Gastroesophageal sphincter (tissue), 4 donors: Measurements from ENCODE around the gene POSTN. TPM values are rescaled to one million over a fixed set of nuclear protein-coding genes. Genes with fewer than 3 reads are reported as not detected.

Source experiments
- ATAC-seq: fragments of 150-250 bp; one replicate; pipeline ENCODE4 v1.9.1; 2016; ENCODE audit warnings: mild to moderate bottlenecking, moderate library complexity
- H3K27ac ChIP-seq, 4 donors: fragments of 200-600 bp; sonication (generic) in 3 of 4; 1 replicate in 3 of 4; 2 replicates in 1 of 4; pipeline ENCODE4 v1.5.1; 2016 to 2019
- H3K27me3 ChIP-seq: fragments of 200-600 bp; sonication (generic); one replicate; pipeline ENCODE4 v1.5.1; 2019
- H3K36me3 ChIP-seq, 2 donors: fragments of 200-600 bp; sonication (generic); one replicate each; pipeline ENCODE4 v1.5.1; 2019; ENCODE audit warnings: control low read depth in 1 of 2
- H3K4me1 ChIP-seq, 3 donors: fragments of 200-600 bp; sonication (generic); 1 replicate in 2 of 3; 2 replicates in 1 of 3; pipeline ENCODE4 v1.5.1; 2016 to 2019; ENCODE audit warnings: control low read depth in 2 of 3
- H3K4me3 ChIP-seq, 2 donors: fragments of 200-600 bp; sonication (generic); one replicate each; pipeline ENCODE4 v1.5.1; 2019; ENCODE audit warnings: mild to moderate bottlenecking in 1 of 2, moderate library complexity in 1 of 2
- H3K9me3 ChIP-seq, 3 donors: fragments of 200-600 bp; sonication (generic); one replicate each; pipeline ENCODE4 v1.5.1; 2017 to 2019; ENCODE audit warnings: control low read depth in 2 of 3
- EP300 ChIP-seq: sonication (generic); formaldehyde crosslinking; IDR thresholded peaks from one replicate; pipeline ENCODE4 v1.6.1; 2017; ENCODE audit warnings: antibody characterized with exemption, mild to moderate bottlenecking
- POLR2A ChIP-seq, 2 donors: fragments of 450-650 bp; IDR thresholded peaks; one replicate each; pipeline ENCODE4 v1.6.1; 2017; ENCODE audit warnings: antibody characterized with exemption in 2 of 2, mild to moderate bottlenecking in 2 of 2, moderate library complexity in 1 of 2
- POLR2AphosphoS5 ChIP-seq: sonication (generic); formaldehyde crosslinking; IDR thresholded peaks from one replicate; pipeline ENCODE4 v1.6.1; 2017; ENCODE audit warnings: antibody characterized with exemption
- WGBS, 2 donors: methylation state at CpG; one replicate each; pipeline ENCODE4 v1.1.5; 2018; ENCODE audit warnings: low coverage in 1 of 2; 5-methylcytosine and 5-hydroxymethylcytosine counted together
- total RNA-seq, 4 donors: library from RNA; depleted of rRNA; stranded (reverse); fragments of >200 nt; gene quantifications; one replicate each; pipeline ENCODE4 v1.1.0, GENCODE V29; 2016
- TF ChIP-seq, protein P1 (sequence below), 4 experiments: fragments of 200-600 bp in 2 of 4; fragments of 450-650 bp in 2 of 4; sonication (generic) in 1 of 4; IDR thresholded peaks; one replicate each; pipeline ENCODE4 v1.5.1; 2017 to 2019; ENCODE audit warnings: antibody characterized with exemption in 4 of 4, mild to moderate bottlenecking in 2 of 4, moderate library complexity in 2 of 4

The POSTN gene, protein sequence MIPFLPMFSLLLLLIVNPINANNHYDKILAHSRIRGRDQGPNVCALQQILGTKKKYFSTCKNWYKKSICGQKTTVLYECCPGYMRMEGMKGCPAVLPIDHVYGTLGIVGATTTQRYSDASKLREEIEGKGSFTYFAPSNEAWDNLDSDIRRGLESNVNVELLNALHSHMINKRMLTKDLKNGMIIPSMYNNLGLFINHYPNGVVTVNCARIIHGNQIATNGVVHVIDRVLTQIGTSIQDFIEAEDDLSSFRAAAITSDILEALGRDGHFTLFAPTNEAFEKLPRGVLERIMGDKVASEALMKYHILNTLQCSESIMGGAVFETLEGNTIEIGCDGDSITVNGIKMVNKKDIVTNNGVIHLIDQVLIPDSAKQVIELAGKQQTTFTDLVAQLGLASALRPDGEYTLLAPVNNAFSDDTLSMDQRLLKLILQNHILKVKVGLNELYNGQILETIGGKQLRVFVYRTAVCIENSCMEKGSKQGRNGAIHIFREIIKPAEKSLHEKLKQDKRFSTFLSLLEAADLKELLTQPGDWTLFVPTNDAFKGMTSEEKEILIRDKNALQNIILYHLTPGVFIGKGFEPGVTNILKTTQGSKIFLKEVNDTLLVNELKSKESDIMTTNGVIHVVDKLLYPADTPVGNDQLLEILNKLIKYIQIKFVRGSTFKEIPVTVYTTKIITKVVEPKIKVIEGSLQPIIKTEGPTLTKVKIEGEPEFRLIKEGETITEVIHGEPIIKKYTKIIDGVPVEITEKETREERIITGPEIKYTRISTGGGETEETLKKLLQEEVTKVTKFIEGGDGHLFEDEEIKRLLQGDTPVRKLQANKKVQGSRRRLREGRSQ
- 100 to 1,000 TPM in 1 of 4 donors, 10 to 100 TPM in 3; 19.0 to 119 (median 55.2) TPM for total RNA-seq

DNA sequence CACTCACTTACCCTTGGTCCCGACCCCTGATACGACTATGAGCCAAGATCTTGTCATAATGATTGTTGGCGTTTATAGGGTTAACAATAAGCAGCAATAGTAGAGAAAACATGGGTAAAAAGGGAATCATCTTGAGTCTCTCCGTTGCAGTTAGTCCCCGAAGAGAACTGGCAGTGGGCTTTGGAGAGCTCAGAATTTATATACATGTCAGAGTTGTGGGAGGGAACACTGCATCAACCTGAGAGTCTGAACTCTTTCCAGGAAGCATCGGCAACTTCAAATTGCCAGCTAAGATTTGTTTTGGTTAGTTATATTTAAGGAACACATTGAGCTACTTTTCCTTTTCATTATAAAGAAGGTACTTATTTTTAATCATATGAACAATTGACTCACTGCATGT is at the start of gene POSTN:
TSS of gene POSTN (minus strand) at position 172 of the 400 bp plus-strand sequence. CDS start at position 130, 42 bp downstream.
- no peaks in the 10 kb centered on the region for H3K9me3 ChIP-seq
- ATAC-seq: no peak
- H3K27me3 ChIP-seq: no peaks in the 10 kb centered on the region
- no peaks in the 10 kb centered on the region for H3K36me3 ChIP-seq
- peaks cover 0 to 24% (median 0%) of the 10 kb centered on the region in 3 donors for H3K4me1 ChIP-seq
- peak within 1 kb of the TSS in 1 of 2 donors; percentile 36 for H3K4me3 ChIP-seq
- WGBS, 2 donors: 11 to 21% methylated on average over 6 of the region's 6 CpGs
- no peak within 1 kb of the TSS for H3K27ac ChIP-seq
- TF ChIP-seq POLR2AphosphoS5 (no peak), POLR2A (IDR thresholded peaks at IDR 0.05) (no peak), EP300 (no peak)

GRCh38 chr13:37647031-37647650 is 48.6 kb upstream of the POSTN start:
- Histone ChIP-seq H3K9me3 (no peaks in the 10 kb centered on the region), H3K27ac (no peak overlapping the region), H3K36me3 (no peaks in the 10 kb centered on the region), H3K4me1 (no peaks in the 10 kb centered on the region), H3K27me3 (no peaks in the 10 kb centered on the region), H3K4me3 (no peak overlapping the region)
- ATAC-seq: no peak
- no peak for TF ChIP-seq EP300
- TF ChIP-seq POLR2AphosphoS5: no peak
- 58 to 71% methylated on average over 3 to 5 of the region's 5 CpGs for WGBS, 2 donors

GRCh38 chr13:37646531-37646930 is 48.0 kb upstream of the POSTN start:
- Histone ChIP-seq H3K4me3 (no peak overlapping the region), H3K36me3 (no peaks in the 10 kb centered on the region), H3K4me1 (no peaks in the 10 kb centered on the region), H3K9me3 (no peaks in the 10 kb centered on the region), H3K27me3 (no peaks in the 10 kb centered on the region), H3K27ac (no peak overlapping the region)
- WGBS, 2 donors: 62 to 92% methylated on average over 3 of the region's 3 CpGs
- TF ChIP-seq POLR2A (IDR thresholded peaks at IDR 0.05): no peak
- TF ChIP-seq, protein P1, sequence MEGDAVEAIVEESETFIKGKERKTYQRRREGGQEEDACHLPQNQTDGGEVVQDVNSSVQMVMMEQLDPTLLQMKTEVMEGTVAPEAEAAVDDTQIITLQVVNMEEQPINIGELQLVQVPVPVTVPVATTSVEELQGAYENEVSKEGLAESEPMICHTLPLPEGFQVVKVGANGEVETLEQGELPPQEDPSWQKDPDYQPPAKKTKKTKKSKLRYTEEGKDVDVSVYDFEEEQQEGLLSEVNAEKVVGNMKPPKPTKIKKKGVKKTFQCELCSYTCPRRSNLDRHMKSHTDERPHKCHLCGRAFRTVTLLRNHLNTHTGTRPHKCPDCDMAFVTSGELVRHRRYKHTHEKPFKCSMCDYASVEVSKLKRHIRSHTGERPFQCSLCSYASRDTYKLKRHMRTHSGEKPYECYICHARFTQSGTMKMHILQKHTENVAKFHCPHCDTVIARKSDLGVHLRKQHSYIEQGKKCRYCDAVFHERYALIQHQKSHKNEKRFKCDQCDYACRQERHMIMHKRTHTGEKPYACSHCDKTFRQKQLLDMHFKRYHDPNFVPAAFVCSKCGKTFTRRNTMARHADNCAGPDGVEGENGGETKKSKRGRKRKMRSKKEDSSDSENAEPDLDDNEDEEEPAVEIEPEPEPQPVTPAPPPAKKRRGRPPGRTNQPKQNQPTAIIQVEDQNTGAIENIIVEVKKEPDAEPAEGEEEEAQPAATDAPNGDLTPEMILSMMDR (IDR thresholded peaks at IDR 0.05): no peak
- TF ChIP-seq POLR2AphosphoS5: no peak
- TF ChIP-seq EP300: no peak
- no peak for ATAC-seq

DNA sequence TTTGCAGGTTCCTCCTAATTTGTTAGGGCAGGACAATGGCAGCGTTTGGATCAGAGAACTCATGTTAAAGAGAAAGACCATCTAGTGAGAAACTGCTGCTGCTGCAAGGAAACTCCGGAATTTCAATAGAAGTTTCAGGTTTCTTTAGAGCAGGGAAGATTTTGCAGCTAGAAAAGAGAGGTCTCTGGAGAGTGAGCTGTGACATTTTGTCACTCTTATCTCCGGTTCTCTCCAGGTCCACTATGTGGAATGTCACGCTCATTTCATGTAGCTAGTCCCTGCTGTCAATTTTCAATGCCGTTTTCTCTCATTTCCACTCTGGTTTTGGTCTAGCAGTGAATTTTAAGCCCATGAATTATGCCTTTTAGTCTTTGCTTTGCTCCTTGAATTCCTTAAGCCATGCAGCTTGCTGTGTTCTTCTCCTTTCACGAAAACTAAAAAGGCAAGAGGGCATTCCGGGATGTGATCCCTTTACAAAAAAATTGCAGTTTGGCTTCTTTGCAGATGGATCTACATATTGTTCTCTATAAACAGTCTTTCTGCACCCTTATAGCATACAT is 46.7 kb upstream of the POSTN start:
- no peaks in the 10 kb centered on the region for H3K4me1 ChIP-seq
- no peaks in the 10 kb centered on the region for H3K27me3 ChIP-seq
- ATAC-seq: no peak
- H3K27ac ChIP-seq: no peak overlapping the region
- no peak overlapping the region for H3K4me3 ChIP-seq
- H3K36me3 ChIP-seq: no peaks in the 10 kb centered on the region
- H3K9me3 ChIP-seq: no peaks in the 10 kb centered on the region
- TF ChIP-seq POLR2A (IDR thresholded peaks at IDR 0.05): no peak
- TF ChIP-seq, protein P1 (IDR thresholded peaks at IDR 0.05): no peak
- TF ChIP-seq POLR2AphosphoS5: no peak
- no peak for TF ChIP-seq EP300
- WGBS, 2 donors: 50 to 51% methylated on average over 6 to 7 of the region's 7 CpGs

GRCh38 chr13:37641391-37641790 is 42.8 kb upstream of the POSTN start:
- no peak for ATAC-seq
- no peaks in the 10 kb centered on the region for H3K27me3 ChIP-seq
- TF ChIP-seq POLR2A (IDR thresholded peaks at IDR 0.05): no peak
- TF ChIP-seq EP300: no peak
- TF ChIP-seq, protein P1 (IDR thresholded peaks at IDR 0.05): no peak
- H3K27ac ChIP-seq: no peak overlapping the region
- no peaks in the 10 kb centered on the region for H3K9me3 ChIP-seq
- no peaks in the 10 kb centered on the region for H3K4me1 ChIP-seq
- H3K36me3 ChIP-seq: no peaks in the 10 kb centered on the region
- no peak overlapping the region for H3K4me3 ChIP-seq
- 92 to 100% methylated on average over 2 of the region's 2 CpGs for WGBS, 2 donors
